GM19324 (cell line): ENCODE measurements around the gene VSIG1.

Source experiments
- ATAC-seq: cut with Tn5 transposase; IDR thresholded peaks from one replicate; pipeline ENCODE4 v1.9.1; 2021; ENCODE audit warnings: mild to moderate bottlenecking, moderate library complexity; ENCODE audit not compliant: unreplicated experiment, low FRiP score

Gene VSIG1

DNA sequence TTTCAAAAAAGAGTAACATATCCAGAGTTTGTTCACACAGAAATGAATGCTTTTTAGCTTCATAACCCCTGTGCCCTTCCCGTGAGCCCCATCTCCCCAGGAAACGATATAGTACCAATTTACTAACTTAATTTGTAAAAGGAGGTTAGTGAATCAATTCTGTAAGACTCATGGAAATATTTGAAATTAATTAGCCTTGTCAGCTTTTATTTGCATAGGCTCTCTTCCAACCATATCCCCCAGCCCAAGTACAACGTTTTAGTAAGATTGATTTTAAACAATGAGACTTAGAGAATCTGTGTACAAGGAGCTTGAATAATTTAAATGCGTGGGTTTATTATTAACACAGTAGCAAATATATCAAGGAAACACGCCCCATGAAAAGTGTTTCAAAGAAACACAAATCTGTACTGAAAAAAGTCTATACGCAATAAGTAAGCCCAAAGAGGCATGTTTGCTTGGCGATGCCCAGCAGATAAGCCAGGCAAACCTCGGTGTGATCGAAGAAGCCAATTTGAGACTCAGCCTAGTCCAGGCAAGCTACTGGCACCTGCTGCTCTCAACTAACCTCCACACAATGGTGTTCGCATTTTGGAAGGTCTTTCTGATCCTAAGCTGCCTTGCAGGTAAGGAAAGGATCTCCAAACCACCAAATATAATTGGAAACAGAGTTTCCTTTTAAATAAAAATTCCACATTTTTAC, at the start of gene VSIG1:
VSIG1 (plus strand) TSS at position 512 of the 703 bp plus-strand sequence; CDS start at position 578, 66 bp downstream.
- no peak for ATAC-seq

DNA sequence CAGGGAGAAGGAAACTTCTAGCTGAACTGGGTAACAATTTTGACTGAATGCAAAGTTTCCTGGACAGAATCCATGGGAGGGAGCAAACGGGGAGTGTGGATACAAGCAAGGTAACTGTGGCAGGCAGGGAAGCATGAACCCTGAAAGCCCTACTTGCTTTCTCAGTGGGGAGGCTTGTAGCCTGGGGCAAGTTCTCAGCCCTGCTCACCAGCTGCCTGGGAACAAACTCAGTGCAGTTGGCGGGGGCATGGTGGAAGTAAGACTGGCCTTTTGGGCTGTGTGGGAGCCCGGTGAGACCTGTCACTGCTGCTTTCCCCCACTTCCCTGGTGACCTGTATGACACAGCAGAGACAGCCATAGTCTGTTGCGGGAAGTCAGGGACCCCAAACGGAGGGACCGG, 48.7 kb upstream of the VSIG1 start:
- ATAC-seq, result no peak

DNA sequence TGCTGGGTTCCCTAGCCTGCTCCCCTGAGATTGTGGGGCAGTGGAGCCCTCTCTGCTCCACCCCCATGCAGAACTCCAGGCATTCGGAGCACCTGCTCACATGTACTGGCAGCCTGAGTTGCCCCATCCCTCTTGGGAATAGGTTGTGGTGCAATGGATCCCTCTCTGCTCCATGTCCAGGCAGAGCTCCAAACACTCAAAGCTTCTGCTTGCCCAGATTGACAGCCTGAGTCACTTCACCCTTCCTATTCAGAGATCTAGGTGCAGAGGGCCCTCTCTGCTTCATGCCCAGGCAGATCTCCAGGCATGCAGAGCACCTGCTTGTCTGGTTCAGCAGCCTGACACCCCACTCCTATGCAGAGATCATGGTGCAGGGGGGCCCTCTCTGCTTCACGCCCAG, 44.1 kb upstream of the VSIG1 start:
- ATAC-seq, result no peak

DNA sequence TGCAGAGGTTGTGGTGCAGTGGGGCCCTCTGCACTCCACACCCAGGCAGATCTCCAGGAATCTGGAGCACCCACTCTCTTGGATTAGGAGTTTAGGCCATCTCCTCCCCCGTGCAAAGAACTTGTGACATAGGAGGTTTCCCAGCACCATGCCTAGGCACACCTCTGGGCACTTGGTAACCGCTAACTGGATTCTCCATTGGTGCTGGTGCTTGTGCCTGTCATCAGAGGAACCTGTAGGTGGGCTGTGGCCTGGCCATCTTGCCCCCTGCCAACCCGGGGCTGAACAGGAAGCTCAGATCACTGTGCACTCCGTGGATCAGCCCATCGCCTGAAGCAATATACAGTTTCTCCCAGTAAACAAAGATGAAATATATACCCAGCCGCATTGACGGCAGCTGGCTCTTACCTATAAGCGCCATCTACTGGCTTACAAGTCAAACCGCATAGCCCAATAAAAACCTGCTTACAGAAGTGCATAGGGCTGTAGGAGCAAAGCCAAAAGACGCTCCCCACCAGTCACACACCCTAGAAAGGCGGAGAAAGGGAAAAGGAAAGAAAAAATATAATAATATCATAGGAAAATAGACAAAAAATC, 43.5 kb upstream of the VSIG1 start:
- peak; percentile 82 for ATAC-seq

- no peak for ATAC-seq
Measured at GRCh38 chrX:108018656-108019381, 26.0 kb upstream of the VSIG1 start.

DNA sequence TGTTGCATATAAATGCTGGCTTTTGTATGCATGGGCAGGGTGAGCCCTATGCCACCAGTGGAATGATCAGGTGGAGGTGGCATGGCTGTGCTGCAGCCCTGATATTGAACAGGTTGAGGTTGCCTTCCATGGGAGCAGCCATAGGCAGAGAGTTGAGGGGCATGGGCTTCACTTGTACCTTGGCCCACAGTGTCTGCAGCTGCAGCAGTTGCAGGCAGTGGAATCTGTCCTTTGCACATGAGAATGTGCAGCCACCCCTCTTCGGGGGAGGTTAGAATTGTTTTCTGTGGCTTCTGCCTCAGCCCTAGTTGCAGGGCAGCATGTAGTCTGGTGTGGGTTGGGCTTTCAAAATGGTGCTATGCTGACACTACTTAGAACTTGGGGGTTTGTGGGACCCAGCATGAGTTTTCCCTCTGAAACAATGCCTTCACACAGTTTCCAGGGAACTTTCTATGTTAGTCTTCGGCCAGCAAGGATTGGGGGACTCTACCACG, 25.4 kb upstream of the VSIG1 start:
- ATAC-seq, result no peak

DNA sequence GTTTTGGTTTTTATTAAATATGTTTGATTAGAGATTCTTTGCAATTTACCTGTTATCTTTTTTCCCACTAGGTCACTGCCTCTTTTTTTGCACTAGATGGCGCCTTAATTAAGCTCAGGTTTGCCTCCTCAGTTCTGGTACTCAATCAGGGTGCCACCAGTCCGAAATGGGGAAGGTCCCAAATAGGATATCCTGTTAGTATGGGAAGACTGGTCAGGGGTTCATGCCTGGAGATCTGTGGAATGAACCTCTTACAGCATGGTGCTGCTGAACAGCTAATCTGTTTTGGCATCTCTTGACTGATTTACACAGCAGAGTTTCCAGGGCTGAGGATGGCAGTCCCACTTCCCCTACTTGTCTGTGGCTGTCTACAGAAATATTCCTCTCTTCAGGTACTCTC, 24.2 kb upstream of the VSIG1 start:
- no peak for ATAC-seq

GRCh38 chrX:108022491-108023089, 22.3 kb upstream of the VSIG1 start:
- ATAC-seq, result no peak

DNA sequence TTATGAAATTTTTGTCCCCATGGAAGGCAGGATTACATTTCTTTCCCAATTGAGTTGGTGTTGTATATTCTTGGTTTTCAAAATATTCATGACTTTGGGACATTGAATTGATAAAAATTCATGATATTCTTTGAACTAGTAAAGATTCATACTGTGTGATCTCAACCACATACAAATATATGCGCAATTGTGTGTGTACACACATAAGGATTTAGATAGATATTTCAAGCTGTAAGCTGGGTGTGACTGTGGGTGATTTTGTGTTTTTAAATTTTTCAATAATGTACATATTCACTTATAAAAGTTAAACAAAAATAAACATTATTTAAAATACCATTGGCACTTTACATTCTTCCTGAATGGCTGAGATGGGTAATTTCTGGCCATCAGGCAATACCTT, 19.5 kb upstream of the VSIG1 start:
- ATAC-seq, result no peak

- no peak for ATAC-seq
Measured at GRCh38 chrX:108025954-108026600, 18.8 kb upstream of the VSIG1 start.

DNA sequence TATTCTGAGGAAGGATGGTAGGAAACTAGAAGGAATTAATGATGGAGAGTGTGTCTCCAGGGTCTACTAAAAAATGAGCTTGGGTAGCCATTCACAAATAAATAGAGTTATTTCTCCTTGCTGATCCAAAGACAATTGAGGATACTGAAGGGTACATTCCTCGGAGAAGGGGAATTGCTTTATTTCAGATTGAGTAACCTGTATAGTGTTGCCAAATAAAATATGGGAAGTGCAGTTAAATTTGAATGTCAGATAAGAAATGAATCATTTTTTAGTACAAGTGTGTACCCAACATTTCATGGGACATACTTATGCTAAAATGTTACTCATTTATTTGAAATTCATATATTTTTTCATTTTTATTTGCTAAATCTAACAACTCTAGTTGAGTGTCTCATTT, 16.0 kb upstream of the VSIG1 start:
- ATAC-seq, result no peak

- ATAC-seq, result no peak
Measured at GRCh38 chrX:108029928-108030711, 14.7 kb upstream of the VSIG1 start.

GRCh38 chrX:108032944-108033343, 11.9 kb upstream of the VSIG1 start:
- ATAC-seq, result no peak

GRCh38 chrX:108033890-108034289, 11.0 kb upstream of the VSIG1 start:
- no peak for ATAC-seq

GRCh38 chrX:108034725-108035124, 10.1 kb upstream of the VSIG1 start:
- ATAC-seq, result no peak

GRCh38 chrX:108036298-108036973, 8.4 kb upstream of the VSIG1 start:
- no peak for ATAC-seq

- ATAC-seq, result no peak
Measured at GRCh38 chrX:108049649-108050048, 4.8 kb downstream of the VSIG1 start.

- no peak for ATAC-seq
Measured at GRCh38 chrX:108053218-108053617, 8.4 kb downstream of the VSIG1 start.

DNA sequence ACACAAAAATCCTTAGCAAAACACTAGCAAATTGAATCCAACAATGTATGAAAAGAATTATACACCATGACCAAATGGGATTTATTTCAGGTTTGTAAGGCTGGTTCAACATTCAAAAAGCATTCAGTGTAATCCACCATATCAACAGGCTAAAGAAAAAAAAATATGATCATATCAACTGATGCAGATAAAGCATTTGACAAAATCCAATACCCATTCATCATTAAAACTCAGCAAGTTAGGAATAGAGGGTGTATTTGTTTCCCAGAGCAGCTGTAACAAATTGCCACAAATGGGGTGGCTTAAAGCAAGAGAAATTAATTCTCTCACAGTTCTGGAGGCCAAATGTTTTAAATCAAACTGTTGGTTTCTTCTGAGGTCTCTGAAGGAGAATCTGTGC, 10.7 kb downstream of the VSIG1 start:
- ATAC-seq, result no peak
